Activated naive CD4-positive, alpha-beta T cell treated with anti-CD3 and anti-CD28 coated beads, Interleukin-2, amount 10 ng/mL, durations not matched to agents 7 days and 5 days (primary cell): ENCODE results near the gene MLXIP.
"Not testable (repeated sequence)": the region's sequence is repeated elsewhere in the genome, so short reads cannot be mapped to it uniquely, and the experiment has no call there.

ENCODE experiments used
- CTCF ChIA-PET: fragments of 350-600 bp; sonication (Branson Sonifier 250); formaldehyde crosslinking; loops from one replicate; lab custom pipeline; 2021; ENCODE audit warnings: antibody characterized with exemption; lab: Charles Lee
- DNase-seq: peaks from one replicate; pipeline ENCODE4 v3.0.0-alpha.2; 2020
- H3K27ac Mint-ChIP-seq: one replicate; pipeline ENCODE4 v1.8.0; 2021; ENCODE audit warnings: mild to moderate bottlenecking, moderate library complexity, mixed read lengths
- H3K27me3 Mint-ChIP-seq: one replicate; pipeline ENCODE4 v1.8.0; 2021; ENCODE audit warnings: mild to moderate bottlenecking, mixed read lengths
- H3K36me3 Mint-ChIP-seq: one replicate; pipeline ENCODE4 v1.8.0; 2021; ENCODE audit warnings: mixed read lengths
- H3K4me1 Mint-ChIP-seq: one replicate; pipeline ENCODE4 v1.8.0; 2021; ENCODE audit warnings: mixed read lengths
- H3K4me3 Mint-ChIP-seq: one replicate; pipeline ENCODE4 v1.8.0; 2021; ENCODE audit warnings: mild to moderate bottlenecking, moderate library complexity, mixed read lengths
- H3K9me3 Mint-ChIP-seq: one replicate; pipeline ENCODE4 v1.8.0; 2021; ENCODE audit warnings: mixed read lengths

MLXIP gene

DNA sequence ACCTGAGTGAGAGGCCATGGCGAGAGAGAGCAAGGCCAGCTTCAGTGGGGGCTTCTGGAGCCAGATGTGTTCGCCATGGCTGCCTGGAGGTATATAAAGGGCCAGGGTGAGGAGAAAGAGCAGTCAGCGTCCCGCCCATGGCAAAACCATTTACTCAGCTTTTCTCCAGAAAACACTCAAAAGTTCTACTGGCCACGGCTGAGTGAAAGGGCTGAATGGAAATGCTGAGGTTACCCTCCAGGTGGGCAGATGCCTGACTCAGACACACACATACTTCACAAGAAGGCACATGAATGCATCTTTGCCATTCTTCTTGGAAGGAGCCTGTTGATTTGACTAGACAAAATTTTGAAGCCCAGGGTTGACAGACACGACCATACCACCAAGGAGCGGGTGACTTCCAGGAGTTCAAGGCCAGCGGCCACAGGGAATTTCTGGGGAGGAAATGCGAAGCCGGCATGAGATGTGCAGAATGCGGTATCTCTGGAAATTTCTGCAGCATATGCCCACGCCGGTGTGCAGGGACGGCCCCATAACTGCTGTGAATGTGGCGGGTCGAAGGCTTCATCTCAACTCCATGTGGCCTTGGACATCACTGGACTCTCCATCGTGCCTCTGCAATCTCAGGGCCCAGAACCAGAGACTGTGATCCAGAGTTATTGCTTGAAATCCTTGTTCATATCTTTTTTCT lies 95.7 kb downstream of the MLXIP start, which contains the start of gene IL31:
Gene IL31, minus strand, starts transcription at position 67 of the 691 bp plus-strand sequence. Its CDS starts 49 bp downstream, at position 18.
- H3K4me1 Mint-ChIP-seq: no peaks in the 10 kb centered on the region
- no peak within 1 kb of the TSS for H3K27ac Mint-ChIP-seq
- no peak within 1 kb of the TSS for H3K4me3 Mint-ChIP-seq
- H3K27me3 Mint-ChIP-seq: peaks cover 30% of the 10 kb centered on the region
- no peak for DNase-seq
- no peaks in the 10 kb centered on the region for H3K36me3 Mint-ChIP-seq
- no peaks in the 10 kb centered on the region for H3K9me3 Mint-ChIP-seq
- CTCF ChIA-PET: no interaction called here

DNA sequence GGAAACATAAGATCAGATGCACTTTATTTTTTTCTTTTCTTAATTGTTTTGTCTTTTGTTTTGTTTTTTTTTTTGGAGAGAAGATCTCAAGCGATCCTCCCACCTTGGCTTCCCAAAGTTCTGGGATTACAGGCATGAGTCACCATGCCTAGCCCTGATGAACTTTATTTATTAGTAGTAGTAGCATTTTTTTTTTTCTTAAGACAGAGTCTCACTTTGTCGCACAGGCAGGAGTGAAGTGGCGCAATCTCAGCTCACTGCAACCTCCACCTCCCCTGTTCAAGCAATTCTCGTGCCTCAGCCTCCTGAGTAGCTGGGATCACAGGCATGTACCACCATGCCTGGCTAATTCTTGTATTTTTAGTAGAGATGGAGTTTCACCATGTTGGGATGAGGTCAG lies 97.9 kb downstream of the MLXIP start:
- DNase-seq, H3K9me3 Mint-ChIP-seq, H3K36me3 Mint-ChIP-seq, H3K27ac Mint-ChIP-seq, H3K4me1 Mint-ChIP-seq, H3K4me3 Mint-ChIP-seq, CTCF ChIA-PET: not testable (repeated sequence)
- peaks cover 33% of the 10 kb centered on the region for H3K27me3 Mint-ChIP-seq

DNA sequence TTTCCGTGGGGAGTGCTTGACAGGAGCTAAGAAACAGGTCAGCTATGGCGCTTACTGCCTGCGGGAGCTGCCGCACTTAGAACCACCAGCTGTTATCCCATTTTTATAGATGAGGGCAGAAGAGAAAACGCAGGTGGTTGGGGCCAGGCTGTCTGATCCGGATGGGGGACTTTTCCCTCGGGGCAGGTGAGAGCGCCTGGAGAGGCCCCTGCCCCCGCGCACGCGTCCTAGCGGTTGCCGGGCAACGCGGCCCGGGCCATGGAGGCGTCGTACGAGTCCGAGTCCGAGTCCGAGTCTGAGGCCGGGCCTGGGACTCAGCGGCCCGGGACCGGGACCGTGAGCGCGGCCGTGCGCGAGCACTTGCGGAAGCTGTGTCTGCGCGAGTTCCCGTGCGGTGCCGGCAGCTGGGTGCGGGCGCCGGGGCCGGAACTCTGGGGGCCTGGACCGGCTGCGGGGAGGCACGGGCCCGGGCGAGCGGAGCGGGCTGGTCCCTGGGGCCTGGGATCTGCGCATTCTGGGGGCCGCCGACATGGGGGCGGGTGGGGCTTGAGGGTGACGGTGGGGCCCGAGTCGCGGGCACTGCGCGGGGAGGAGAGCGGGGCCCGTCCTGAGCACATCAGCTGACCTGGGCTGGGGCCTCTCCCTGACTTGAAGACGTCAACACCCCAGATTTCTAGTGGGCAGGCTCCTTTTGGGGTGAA lies 104.5 kb downstream of the MLXIP start, which contains the start of gene LRRC43:
Gene LRRC43, plus strand, starts transcription at position 237 of the 701 bp plus-strand sequence. Its CDS starts 22 bp downstream, at position 259.
- DNase-seq: peak; percentile 61
- Mint-ChIP-seq H3K4me3 (peak within 1 kb of the TSS; percentile 79), H3K27me3 (peaks cover 40% of the 10 kb centered on the region), H3K36me3 (no peaks in the 10 kb centered on the region), H3K9me3 (no peaks in the 10 kb centered on the region), H3K4me1 (peaks cover 14% of the 10 kb centered on the region), H3K27ac (no peak within 1 kb of the TSS)
- CTCF ChIA-PET: interaction anchor here (0.8 to 1.0 kb wide), 3 partner anchors 8 to 120 kb away, joined by 3 to 6 read pairs (median 3); no protein-coding TSS in a partner anchor

DNA sequence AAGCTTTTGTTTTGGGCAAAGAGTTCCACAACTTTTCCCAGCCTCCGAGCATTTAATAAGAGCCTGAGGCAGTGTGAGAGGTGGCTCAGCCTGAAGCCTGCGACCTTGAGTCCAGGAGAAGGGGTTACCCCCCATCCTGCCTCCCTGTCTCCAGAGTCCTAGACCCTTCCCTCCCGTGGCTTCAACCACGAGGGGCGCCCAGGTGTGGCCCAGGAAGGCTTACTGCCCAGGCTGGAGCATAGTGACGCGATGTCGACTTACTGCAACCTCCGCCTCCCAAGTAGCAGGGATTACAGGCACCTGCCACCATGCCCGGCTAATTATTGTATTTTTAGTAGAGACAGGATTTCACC lies 105.0 kb downstream of the MLXIP start:
- Mint-ChIP-seq H3K9me3 (no peaks in the 10 kb centered on the region), H3K4me1 (peaks cover 14% of the 10 kb centered on the region)
- CTCF ChIA-PET: no interaction called here

GRCh38 chr12:122184517-122184916 lies 106.0 kb downstream of the MLXIP start:
- no peak for DNase-seq

More for the DNA sequence above, 105.0 kb downstream of the MLXIP start:
- Mint-ChIP-seq H3K36me3 (no peaks in the 10 kb centered on the region), H3K27me3 (peaks cover 40% of the 10 kb centered on the region), H3K27ac (no peak overlapping the region), H3K4me3 (peak overlapping the region; percentile 79)
- DNase-seq: no peak

DNA sequence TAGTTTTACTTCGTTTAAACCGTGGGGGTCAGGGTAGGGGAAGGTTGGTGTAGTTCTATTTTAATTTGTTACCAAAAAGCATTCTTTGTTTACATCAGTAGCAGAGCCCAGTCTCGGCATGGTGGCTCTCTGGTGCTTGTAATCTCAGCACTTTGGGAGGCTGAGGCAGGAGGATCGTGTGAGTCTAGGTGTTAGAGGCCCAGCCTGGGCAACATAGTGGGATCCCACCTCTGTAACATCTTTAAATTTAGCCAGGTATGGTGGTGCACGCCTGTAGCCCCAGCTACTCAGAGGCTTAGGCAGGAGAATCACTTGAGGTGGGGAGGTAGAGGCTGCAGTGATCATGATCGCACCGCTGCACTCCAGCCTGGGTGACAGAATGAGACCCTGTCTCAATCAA lies 106.5 kb downstream of the MLXIP start:
- Mint-ChIP-seq H3K27ac (no peak overlapping the region), H3K27me3 (peaks cover 51% of the 10 kb centered on the region), H3K4me1 (peaks cover 11% of the 10 kb centered on the region), H3K36me3 (no peaks in the 10 kb centered on the region), H3K9me3 (no peaks in the 10 kb centered on the region), H3K4me3 (no peak overlapping the region)
- no peak for DNase-seq
- CTCF ChIA-PET: no interaction called here

More at GRCh38 chr12:122184517-122184916, 106.0 kb downstream of the MLXIP start:
- Mint-ChIP-seq H3K4me3 (peak overlapping the region; percentile 35), H3K9me3 (no peaks in the 10 kb centered on the region), H3K27me3 (peaks cover 46% of the 10 kb centered on the region), H3K27ac (no peak overlapping the region), H3K36me3 (no peaks in the 10 kb centered on the region), H3K4me1 (peaks cover 14% of the 10 kb centered on the region)
- CTCF ChIA-PET: no interaction called here

DNA sequence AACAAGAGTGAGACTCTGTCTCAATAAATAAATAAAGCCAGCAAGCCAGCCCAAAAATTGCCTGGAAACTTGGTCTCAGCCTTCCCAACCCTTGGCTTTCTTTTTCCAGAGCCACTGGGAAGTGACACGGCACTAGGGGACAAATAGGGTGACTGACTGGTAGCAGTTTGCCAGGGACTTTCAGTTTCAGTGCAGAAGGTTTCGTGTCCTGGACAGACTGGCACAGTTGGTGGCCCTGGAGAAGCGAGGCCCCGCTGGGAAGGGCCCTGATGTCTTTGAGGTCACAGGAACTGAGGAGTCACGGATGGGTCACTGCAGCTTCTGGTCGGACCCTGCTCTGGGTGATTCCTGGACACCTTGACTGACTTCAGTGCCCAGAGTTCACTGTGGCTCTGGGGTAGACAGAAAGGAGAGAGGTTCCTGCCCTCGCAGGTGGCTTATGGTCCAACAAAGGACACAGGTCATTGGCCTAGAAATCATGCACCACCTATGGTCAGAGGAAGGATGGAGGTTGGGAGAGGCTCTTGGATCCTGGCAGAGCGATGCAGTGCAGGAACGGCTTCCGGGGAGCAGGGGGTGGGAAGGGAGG lies 107.0 kb downstream of the MLXIP start:
- CTCF ChIA-PET: no interaction called here
- no peak overlapping the region for H3K4me3 Mint-ChIP-seq
- H3K27me3 Mint-ChIP-seq: peaks cover 49% of the 10 kb centered on the region
- H3K36me3 Mint-ChIP-seq: no peaks in the 10 kb centered on the region
- H3K4me1 Mint-ChIP-seq: peaks cover 11% of the 10 kb centered on the region
- no peak for DNase-seq
- H3K27ac Mint-ChIP-seq: no peak overlapping the region
- H3K9me3 Mint-ChIP-seq: no peaks in the 10 kb centered on the region

- H3K9me3 Mint-ChIP-seq: no peaks in the 10 kb centered on the region
- no peak overlapping the region for H3K27ac Mint-ChIP-seq
- peaks cover 11% of the 10 kb centered on the region for H3K4me1 Mint-ChIP-seq
- H3K36me3 Mint-ChIP-seq: no peaks in the 10 kb centered on the region
- DNase-seq: no peak
- H3K27me3 Mint-ChIP-seq: peaks cover 46% of the 10 kb centered on the region
- CTCF ChIA-PET: no interaction called here
- no peak overlapping the region for H3K4me3 Mint-ChIP-seq
Measured at GRCh38 chr12:122187466-122187865, 108.9 kb downstream of the MLXIP start.

- H3K27ac Mint-ChIP-seq: no peak overlapping the region
Measured at GRCh38 chr12:122189626-122190475, 111.3 kb downstream of the MLXIP start.

GRCh38 chr12:122190842-122191668 lies 112.5 kb downstream of the MLXIP start:
- Mint-ChIP-seq H3K4me1 (no peaks in the 10 kb centered on the region), H3K27ac (no peak overlapping the region), H3K36me3 (no peaks in the 10 kb centered on the region), H3K27me3 (peaks cover 40% of the 10 kb centered on the region), H3K9me3 (peaks cover 5% of the 10 kb centered on the region), H3K4me3 (no peak overlapping the region)
- CTCF ChIA-PET: interaction anchor here (0.6 to 3.2 kb wide), 25 partner anchors 9 to 1753 kb away, joined by 3 to 22 read pairs (median 3); no protein-coding TSS in a partner anchor
- peak; percentile 84 for DNase-seq

More at GRCh38 chr12:122189626-122190475, 111.3 kb downstream of the MLXIP start:
- peaks cover 2% of the 10 kb centered on the region for H3K4me1 Mint-ChIP-seq
- no peaks in the 10 kb centered on the region for H3K36me3 Mint-ChIP-seq
- H3K27me3 Mint-ChIP-seq: peaks cover 42% of the 10 kb centered on the region
- CTCF ChIA-PET: interaction anchor here (0.6 to 3.2 kb wide), 15 partner anchors 7 to 300 kb away, joined by 3 to 22 read pairs (median 3); no protein-coding TSS in a partner anchor
- DNase-seq: no peak
- no peak overlapping the region for H3K4me3 Mint-ChIP-seq
- peaks cover under 1% of the 10 kb centered on the region for H3K9me3 Mint-ChIP-seq

DNA sequence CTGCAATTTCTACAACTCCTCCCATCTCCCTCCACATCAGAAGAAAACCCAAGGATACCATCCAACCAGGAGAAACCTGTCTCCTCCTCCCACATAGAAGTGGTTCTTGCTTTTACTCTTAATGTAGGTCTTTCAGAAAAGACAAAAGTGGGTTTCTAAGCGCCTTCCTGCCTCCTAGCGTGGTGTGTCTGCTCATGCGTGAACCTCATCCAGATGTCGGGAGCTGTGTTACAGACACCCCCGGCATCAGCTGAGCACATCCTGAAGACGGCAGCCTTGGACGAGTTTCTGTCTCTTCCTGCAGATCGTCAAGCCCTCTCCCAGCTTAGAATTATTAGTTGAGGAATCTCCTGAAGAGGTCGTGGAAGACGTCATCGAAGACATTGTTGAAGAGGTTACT lies 113.9 kb downstream of the MLXIP start:
- Mint-ChIP-seq H3K4me3 (no peak overlapping the region), H3K27ac (no peak overlapping the region), H3K9me3 (peaks cover 5% of the 10 kb centered on the region), H3K36me3 (no peaks in the 10 kb centered on the region), H3K27me3 (peaks cover 48% of the 10 kb centered on the region), H3K4me1 (peaks cover 8% of the 10 kb centered on the region)
- DNase-seq: no peak
- CTCF ChIA-PET: interaction anchor here (0.7 to 3.2 kb wide), 8 partner anchors 25 to 208 kb away, joined by 3 to 22 read pairs (median 4); no protein-coding TSS in a partner anchor

GRCh38 chr12:122194804-122195203 lies 116.2 kb downstream of the MLXIP start:
- no peak overlapping the region for H3K4me3 Mint-ChIP-seq
- H3K4me1 Mint-ChIP-seq: peaks cover 15% of the 10 kb centered on the region
- peaks cover 56% of the 10 kb centered on the region for H3K27me3 Mint-ChIP-seq
- peak overlapping the region; percentile 19 for H3K27ac Mint-ChIP-seq
- H3K9me3 Mint-ChIP-seq: peaks cover 5% of the 10 kb centered on the region
- CTCF ChIA-PET: interaction anchor here (1.2 kb wide), 1 partner anchor 279 kb away, joined by 3 read pairs; no protein-coding TSS in a partner anchor
- no peaks in the 10 kb centered on the region for H3K36me3 Mint-ChIP-seq
- no peak for DNase-seq

- H3K9me3 Mint-ChIP-seq: peaks cover 5% of the 10 kb centered on the region
- peaks cover 15% of the 10 kb centered on the region for H3K4me1 Mint-ChIP-seq
- CTCF ChIA-PET: interaction anchor here (1.1 to 1.3 kb wide), 3 partner anchors 23 to 279 kb away, joined by 3 to 4 read pairs (median 3); no protein-coding TSS in a partner anchor
- H3K27me3 Mint-ChIP-seq: peaks cover 59% of the 10 kb centered on the region
- H3K4me3 Mint-ChIP-seq: no peak overlapping the region
- no peak for DNase-seq
- H3K36me3 Mint-ChIP-seq: no peaks in the 10 kb centered on the region
- no peak overlapping the region for H3K27ac Mint-ChIP-seq
Measured at GRCh38 chr12:122195405-122195804, 116.8 kb downstream of the MLXIP start.
